ENCODE results near the gene NT5C3A.
"Not testable (repeated sequence)": the region's sequence is repeated elsewhere in the genome, so short reads cannot be mapped to it uniquely, and the experiment has no call there.

NT5C3A gene

GRCh38 chr7:33062023-33062781 is at the start of gene NT5C3A:
TSS of gene NT5C3A (minus strand) at chr7:33062776. CDS start at chr7:33062705, 71 bp downstream.
- DNase-seq, result no peak

- DNase-seq, result no peak
These were observed 49.0 kb upstream of the NT5C3A start for GRCh38 chr7:33111614-33112013.

DNA sequence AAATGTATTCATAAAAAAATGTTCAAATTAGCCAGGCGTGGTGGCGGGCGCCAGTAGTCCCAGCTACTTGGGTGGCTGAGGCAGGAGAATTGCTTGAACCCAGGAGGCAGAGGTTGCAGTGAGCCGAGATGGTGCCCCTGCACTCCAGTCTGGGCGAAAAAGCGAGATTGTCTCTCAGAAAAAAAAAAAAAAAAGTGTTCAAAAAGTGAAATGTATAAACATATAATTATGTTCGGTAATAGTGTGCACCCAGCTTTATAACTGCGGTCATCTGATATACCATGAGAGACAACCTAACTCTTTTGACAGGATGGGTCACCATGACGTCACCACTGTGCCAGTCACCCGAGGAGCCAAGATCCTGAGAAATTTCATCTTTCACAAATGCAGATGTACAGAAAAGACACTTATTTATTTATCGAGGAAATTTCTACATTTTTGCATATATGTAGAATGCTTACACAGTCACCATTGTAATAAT is 47.2 kb upstream of the NT5C3A start:
- no peak for DNase-seq

DNA sequence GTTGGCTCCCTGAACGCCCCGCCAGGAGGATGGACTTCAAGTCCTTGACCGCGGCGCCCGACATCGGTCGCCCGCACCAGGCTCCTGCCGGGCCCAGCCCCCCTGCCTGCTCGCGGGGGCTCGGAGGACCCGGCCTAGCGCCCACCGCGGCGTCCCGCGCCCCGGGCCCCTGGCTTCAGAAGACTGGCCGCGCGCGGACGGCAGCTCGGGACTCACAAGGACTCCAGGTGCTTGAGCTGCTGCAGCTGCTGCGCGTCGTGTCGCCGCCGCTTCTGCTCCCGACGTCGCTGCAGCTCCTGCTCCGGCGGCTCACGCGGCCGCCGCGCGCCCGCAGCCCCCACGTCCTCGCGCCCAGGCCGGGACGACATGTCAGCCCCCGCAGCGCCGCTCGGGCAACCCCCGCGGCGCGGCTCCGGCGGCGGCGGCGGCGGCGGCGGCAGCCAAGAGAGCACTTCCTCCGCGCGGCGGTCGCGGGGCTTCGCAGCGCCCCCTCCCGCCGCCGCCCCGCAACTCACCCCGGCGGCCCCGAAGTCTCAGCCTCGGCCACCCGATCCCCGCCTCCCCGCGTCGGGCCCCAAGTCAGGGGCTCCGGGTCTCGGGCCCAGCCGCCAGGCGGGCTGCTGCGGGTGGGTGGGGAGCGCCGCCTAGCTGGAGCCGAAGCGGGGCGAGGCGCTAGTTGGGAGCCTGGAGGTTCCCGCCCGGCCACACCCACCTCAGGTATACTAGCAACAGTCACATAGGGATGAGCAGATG is 46.6 kb upstream of the NT5C3A start, which contains the start of gene RP9:
TSS of gene RP9 (minus strand) at position 400 of the 753 bp plus-strand sequence. CDS start at position 368, 32 bp downstream.
- no peak for DNase-seq

- DNase-seq, result no peak
These were observed 46.0 kb upstream of the NT5C3A start for GRCh38 chr7:33108554-33109004.

GRCh38 chr7:33107136-33108066 is 44.8 kb upstream of the NT5C3A start:
- DNase-seq, result no peak

DNA sequence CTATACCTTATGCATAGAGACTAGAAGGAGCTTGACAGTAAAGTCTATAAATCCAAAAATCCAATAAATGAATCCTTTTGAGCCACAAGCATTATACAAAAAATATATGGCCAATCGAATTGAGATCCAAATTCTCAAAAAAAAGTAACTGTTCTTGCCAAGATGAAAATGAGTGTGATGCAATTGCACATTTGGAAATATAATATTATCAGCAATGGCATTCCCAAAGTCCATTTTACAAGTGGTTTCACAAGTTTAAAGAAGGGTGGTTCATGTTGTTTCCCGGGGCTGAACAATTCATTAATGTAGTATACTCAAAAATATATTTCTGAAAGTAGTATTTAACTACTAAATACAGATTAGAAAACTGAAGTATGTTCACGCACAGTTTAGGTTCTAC is 39.3 kb upstream of the NT5C3A start:
- no peak for DNase-seq

DNA sequence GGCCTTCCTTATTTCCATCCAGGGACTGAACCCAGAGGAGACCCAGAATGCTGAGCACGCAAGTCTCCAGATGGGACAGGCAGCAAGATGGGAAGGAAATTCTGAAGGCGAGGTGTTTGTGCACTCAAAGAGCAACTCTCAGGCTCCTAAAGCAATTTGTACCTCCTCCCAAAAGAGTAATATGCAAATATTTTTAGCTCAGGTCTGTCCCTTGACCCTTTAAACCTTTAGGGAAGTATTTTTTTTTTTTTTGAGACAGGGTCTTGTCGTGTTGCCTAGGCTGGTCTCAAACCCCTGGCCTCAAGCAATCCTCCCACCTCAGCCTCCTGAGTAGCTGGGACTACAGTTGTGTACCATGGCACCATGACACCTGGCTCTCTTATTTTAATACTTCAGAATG is 38.2 kb upstream of the NT5C3A start:
- no peak for DNase-seq

- no peak for DNase-seq
These were observed 36.8 kb upstream of the NT5C3A start for GRCh38 chr7:33099154-33099940.

DNA sequence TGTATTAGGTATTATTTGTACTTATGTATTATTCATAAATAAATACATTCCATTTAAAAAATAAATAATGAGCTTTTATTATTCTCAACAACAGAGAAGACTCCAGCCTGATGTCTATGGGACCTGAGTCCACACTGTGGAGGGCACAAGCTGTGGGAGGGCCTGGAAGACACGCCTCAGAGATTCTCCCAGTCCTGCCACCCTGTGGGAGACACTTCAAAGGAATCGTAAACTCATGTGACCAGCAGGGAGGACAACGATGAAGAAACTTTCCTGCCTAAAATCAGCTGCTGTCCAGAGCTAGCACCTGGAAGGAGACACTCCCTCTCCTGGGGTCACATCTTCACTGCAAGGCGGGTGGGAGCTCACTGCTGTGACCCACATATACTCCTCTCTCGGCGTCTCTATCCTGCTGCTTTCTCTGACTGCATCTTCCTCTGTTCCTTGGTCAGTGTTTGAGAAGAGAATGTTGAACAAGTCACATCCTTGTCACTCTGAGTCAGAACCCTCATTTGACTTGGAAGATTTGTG is 32.2 kb upstream of the NT5C3A start:
- not testable (repeated sequence) for DNase-seq

DNA sequence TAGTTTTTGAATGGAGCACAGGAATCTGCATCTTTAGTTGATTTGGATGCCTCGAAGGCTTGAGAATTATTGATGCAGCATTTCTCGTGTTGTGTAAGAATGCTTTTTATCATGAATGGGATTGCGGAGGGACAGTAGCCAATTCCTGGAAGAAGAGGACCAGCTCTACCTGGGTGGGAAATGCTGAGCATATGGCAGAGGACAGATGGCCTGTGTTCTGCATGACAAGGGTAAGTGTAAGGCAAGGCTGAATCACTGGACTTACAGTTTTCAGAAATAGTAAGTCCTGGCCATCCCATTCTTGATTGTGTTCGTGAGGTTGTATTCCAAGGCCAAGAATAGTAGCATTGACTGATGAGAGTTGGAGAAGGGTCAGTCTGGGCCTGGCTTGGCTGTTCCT is 30.7 kb upstream of the NT5C3A start:
- DNase-seq, result no peak

GRCh38 chr7:33091641-33092191 is 29.1 kb upstream of the NT5C3A start:
- no peak for DNase-seq

DNA sequence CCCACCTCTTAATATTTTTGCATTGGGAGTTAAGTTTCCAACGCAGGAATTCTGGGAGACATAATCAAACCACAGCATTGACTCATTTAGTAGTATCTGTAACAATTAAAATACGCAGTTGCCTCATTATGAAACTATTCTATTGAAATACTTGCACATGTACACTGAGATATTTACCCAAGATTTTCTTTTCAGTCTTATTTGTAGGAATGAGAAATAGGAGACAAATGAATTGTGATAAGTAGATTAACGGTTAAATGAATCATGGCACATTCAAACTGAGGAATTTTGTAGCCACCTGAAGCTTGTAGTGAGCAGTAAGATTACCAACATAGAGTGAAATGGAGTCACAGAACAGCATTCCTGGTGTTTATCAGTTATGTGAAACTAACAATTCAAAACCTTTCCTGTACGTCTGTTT is 28.5 kb upstream of the NT5C3A start:
- no peak for DNase-seq

DNA sequence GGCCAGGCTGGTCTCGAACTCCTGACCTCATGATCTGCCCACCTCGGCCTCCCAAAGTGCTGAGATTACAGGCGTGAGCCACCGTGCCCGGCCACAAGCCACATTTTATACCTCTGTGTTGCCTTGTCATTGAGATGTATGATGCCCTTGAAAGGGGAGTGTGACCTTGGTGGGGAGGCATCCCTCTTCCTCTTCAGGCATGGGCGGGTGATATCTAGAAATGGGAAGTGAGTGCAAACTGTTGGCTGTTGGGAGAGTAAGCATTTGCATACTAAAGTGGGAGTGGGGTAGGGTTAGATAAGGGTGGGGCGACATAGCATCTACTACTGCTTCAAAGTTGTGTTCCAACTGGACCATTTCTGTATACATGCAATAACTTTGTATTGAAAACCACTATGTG is 26.6 kb upstream of the NT5C3A start:
- DNase-seq, result no peak

- DNase-seq, result no peak
These were observed 25.3 kb upstream of the NT5C3A start for GRCh38 chr7:33087858-33088257.

- DNase-seq, result no peak
These were observed 24.8 kb upstream of the NT5C3A start for GRCh38 chr7:33087356-33087755.

DNA sequence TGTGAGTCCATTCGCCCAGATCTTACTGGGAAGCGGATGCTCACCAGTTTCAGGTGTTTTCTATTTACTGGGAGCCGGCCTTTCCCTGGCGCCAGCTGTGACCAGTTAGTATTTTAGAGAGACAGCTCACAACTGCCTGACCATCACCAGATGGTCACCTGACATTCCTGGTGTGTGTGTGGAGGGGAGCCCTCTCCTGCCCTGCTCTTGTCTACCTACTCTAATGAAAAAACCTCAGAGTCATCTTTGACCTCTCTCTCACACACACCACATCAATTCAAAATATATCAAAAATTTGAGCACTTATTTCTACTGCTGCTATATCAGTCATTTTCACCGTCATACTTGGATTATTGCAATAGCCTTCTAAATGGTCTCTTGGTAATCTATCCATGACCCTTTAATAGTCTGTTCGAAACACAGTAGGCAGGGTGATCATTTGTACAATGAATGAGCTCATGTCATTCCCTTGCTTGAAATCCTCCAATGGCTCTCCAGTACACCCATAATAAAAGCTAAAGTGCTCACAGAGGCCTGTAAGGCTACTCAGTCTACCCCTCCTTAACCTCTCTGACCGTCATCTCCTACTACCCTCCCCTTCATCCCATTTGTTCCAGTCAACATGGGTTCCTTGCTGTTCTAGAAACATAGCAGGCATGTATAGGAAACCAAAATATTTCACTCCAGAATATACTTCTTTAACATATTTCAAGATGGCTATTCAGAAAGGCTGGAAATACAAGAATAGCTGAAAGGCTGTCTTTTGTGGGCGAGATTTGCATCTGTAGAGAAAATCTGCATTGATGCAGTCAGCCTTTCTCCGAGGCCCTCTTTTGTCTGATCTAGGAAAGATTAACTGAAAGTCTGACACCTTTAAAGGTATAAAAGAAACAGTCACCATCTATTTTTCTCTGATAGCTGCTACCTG is 17.5 kb upstream of the NT5C3A start:
- DNase-seq, result no peak

GRCh38 chr7:33079096-33079495 is 16.5 kb upstream of the NT5C3A start:
- DNase-seq, result no peak

GRCh38 chr7:33076737-33077136 is 14.2 kb upstream of the NT5C3A start:
- DNase-seq, result no peak

DNA sequence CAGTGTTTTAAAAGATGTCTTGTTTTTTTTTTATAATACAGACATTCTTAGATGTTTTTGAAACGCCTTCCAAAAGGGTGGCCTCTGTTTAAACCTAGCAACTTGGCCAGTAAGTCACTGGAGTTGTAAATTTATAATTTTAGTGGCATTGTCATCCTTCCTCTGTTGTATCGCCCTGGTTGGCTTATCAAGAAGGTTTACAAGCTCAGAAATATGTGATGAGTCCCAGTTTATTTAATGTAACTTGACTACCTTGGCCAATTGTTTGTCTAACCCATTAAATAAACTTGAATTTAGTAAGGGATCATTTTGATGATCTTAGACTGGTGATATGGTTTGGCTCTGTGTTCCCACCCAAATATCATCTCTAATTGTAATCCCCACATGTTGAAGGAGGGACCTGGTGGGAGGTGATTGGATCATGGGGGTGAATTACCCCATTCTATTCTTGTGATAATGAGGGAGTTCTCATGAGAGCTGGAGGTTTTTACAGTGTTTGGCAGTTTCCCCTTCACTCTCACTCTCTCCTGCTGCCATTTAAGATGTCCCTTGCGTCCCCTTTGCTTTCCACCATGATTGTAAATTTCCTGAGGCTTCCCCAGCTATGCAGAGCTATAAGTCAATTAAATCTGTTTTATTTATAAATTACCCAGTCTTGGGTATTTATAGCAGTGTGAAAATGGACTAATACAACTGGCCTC is 13.4 kb upstream of the NT5C3A start:
- DNase-seq, result no peak
